BJ (cell line): ENCODE data around the gene WWOX. TPM values are rescaled to one million over a fixed set of nuclear protein-coding genes. Genes with fewer than 3 reads are reported as not detected.
"Not testable (repeated sequence)": the region's sequence is repeated elsewhere in the genome, so short reads cannot be mapped to it uniquely, and the experiment has no call there.

Source experiments
- CTCF ChIA-PET: fragments of 350-600 bp; formaldehyde crosslinking; extraction: SDS; loops from one replicate; lab custom pipeline; 2021; ENCODE audit warnings: antibody characterized with exemption, inconsistent platforms; lab: Yijun Ruan, JAX
- POLR2A ChIA-PET: fragments of 300-600 bp; sonication (Branson Sonifier 250); formaldehyde crosslinking; extraction: SDS; loops from one replicate; lab custom pipeline; 2021; ENCODE audit warnings: antibody characterized with exemption; lab: Charles Lee
- DNase-seq: peaks from one replicate; pipeline ENCODE4 v3.0.0-alpha.2; 2011; ENCODE audit warnings: low read depth
- H3K27me3 ChIP-seq: 2 replicates; pipeline ENCODE4 v1.6.0; 2011; ENCODE audit warnings: low read length; ENCODE audit not compliant: control insufficient read depth, insufficient read depth
- H3K36me3 ChIP-seq: 2 replicates; pipeline ENCODE4 v1.5.1; 2011; ENCODE audit warnings: low read length; ENCODE audit not compliant: control insufficient read depth, insufficient read depth
- H3K4me3 ChIP-seq: 2 replicates; pipeline ENCODE4 v1.5.1; 2011; ENCODE audit warnings: low read depth, mild to moderate bottlenecking, control low read depth, low read length
- CTCF ChIP-seq: IDR thresholded peaks from 2 replicates; pipeline ENCODE4 v1.5.1; 2011; ENCODE audit warnings: low read depth, mild to moderate bottlenecking, control low read depth, inconsistent platforms, low read length, moderate library complexity; ENCODE audit not compliant: insufficient read depth
- polyA plus RNA-seq: library from polyadenylated mRNA; depleted of rRNA; stranded (reverse); fragments of >200 nt; gene quantifications from 2 replicates; pipeline ENCODE4 v1.2.3, GENCODE V29; 2011

The WWOX gene
- polyA plus RNA-seq, 1 experiment, result 3.1 TPM

DNA sequence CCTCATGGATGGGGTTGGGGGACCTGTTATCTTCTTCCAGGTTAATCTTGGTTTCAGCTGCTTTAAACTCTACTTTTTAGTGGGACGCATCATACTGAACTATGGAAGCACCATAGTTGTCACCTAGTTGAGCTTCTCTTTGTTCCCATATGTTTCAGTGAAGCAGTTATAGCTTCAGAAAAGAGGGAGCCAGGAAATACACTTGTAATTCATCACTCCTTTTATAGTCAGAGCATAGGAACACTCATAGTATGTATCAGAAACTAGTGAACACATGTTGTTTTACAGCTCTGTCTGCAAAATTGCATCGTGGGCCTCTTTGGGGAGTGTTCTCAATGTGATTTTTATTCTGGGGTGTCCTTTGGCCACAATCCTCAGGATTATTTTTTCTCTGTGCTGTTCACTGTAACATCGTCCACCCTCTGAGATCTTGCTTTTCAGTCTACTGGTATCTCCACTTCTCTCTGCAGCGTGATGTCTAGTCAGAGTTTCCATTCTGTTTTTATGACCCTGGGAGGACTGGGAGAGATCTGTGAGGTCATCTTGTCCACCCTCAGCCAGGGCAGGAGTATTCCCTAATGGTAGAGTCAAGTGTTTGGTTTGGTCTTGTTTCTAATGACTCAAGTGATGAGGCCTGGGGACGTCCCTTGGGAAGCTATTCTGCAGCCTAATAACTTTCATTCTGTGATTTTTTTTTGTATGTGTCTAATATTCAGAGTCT is 585.4 kb downstream of the WWOX start:
- CTCF ChIA-PET, result no interaction called here
- TF ChIP-seq CTCF, result no peak
- H3K4me3 ChIP-seq, result no peak overlapping the region
- POLR2A ChIA-PET, result no interaction called here
- no peak for DNase-seq
- H3K36me3 ChIP-seq, result no peaks in the 10 kb centered on the region
- H3K27me3 ChIP-seq, result no peaks in the 10 kb centered on the region

- Histone ChIP-seq H3K27me3 (no peaks in the 10 kb centered on the region), H3K4me3 (no peak overlapping the region), H3K36me3 (no peaks in the 10 kb centered on the region)
- CTCF ChIA-PET, result interaction anchor here (0.8 to 1.3 kb wide), 2 partner anchors 9 to 12 kb away, joined by 3 read pairs; no protein-coding TSS in a partner anchor
- no peak for TF ChIP-seq CTCF
- no peak for DNase-seq
- POLR2A ChIA-PET, result no interaction called here
These were observed 587.1 kb downstream of the WWOX start for GRCh38 chr16:78686601-78687000.

DNA sequence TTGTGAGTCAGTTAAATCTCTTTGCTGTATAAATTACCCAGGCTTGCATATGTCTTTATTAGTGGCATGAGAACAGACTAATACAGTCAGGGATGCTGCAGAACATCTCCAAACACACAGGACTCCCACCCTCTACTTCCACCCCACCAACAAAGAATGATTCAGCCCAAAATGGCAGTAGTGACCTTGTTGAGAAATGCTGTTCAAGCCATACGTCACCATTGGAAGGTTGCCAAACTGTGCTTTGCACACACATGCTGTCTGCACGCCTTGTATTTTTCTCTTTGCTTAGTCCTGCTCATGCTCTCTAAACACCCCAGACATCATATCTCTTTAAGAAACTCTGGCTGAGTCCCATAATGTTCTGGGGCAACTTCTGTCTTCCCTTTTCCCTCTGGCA is 589.6 kb downstream of the WWOX start:
- no peaks in the 10 kb centered on the region for H3K36me3 ChIP-seq
- DNase-seq, result no peak
- H3K27me3 ChIP-seq, result no peaks in the 10 kb centered on the region
- TF ChIP-seq CTCF, result no peak
- CTCF ChIA-PET, result no interaction called here
- no peak overlapping the region for H3K4me3 ChIP-seq
- POLR2A ChIA-PET, result no interaction called here

GRCh38 chr16:78689536-78689935 is 590.1 kb downstream of the WWOX start:
- DNase-seq, result no peak
- Histone ChIP-seq H3K36me3 (no peaks in the 10 kb centered on the region), H3K27me3 (no peaks in the 10 kb centered on the region), H3K4me3 (no peak overlapping the region)
- CTCF ChIA-PET, result no interaction called here
- POLR2A ChIA-PET, result no interaction called here
- no peak for TF ChIP-seq CTCF

DNA sequence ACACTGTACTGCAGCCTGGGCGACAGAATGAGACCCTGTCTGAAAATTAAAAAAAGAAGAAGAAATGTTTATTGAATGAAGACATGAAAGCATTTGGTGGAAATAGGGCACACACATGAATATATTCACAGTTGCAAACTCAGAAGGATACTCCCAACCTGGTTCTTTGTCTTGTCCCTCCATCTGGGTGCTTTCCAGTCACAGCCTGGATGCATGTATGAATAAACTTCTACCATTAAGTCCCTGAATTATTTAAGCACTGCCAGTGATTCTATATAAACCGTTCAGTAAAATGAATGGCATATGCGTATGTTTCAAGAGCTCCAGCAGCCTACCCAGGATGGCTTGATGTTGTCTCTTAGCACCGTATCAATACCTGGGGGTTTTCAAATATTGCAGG is 591.1 kb downstream of the WWOX start:
- no peak for TF ChIP-seq CTCF
- Histone ChIP-seq H3K36me3 (no peaks in the 10 kb centered on the region), H3K4me3 (no peak overlapping the region), H3K27me3 (no peaks in the 10 kb centered on the region)
- POLR2A ChIA-PET, result no interaction called here
- no peak for DNase-seq
- CTCF ChIA-PET, result no interaction called here

DNA sequence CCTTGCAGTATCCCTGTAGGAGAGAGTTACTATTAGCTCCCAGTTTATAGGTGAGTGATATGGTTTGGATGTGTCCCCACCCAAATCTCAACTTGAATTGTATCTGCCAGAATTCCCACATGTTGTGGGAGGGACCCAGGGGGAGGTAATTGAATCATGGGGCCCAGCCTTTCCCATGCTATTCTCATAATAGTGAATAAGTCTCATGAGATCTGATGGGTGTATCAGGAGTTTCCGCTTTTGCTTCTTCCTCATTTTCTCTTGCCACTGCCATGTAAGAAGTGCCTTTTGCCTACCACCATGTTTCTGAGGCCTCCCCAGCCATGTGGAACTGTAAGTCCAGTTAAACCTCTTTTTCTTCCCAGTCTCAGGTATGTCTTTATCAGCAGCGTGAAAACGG is 592.3 kb downstream of the WWOX start:
- H3K4me3 ChIP-seq, H3K36me3 ChIP-seq, DNase-seq, CTCF ChIA-PET, POLR2A ChIA-PET, H3K27me3 ChIP-seq: not testable (repeated sequence)
